GM12878 (cell line): ENCODE results near the gene TRABD2B. TPM values are rescaled to one million over a fixed set of nuclear protein-coding genes. Genes with fewer than 3 reads are reported as not detected.

Source experiments
- ATAC-seq: fragments of 200-7000 bp; cut with Tn5 transposase; 3 replicates; pipeline ENCODE4 v1.9.1; 2020; ENCODE audit warnings: mild to moderate bottlenecking, moderate library complexity
- BruUV-seq: library from RNA; stranded (reverse); fragments of 400-500 nt; replicated peaks from 2 replicates; lab custom pipeline; 2021; lab: Mats Ljungman, UMichigan
- CTCF ChIA-PET: fragments of 300-600 bp; sonication (Branson Sonifier 250); formaldehyde crosslinking; extraction: SDS; loops from one replicate; lab custom pipeline; 2021; ENCODE audit warnings: inconsistent platforms; lab: Yijun Ruan, JAX
- POLR2A ChIA-PET: fragments of 350-600 bp; formaldehyde crosslinking; extraction: SDS; loops from one replicate; lab custom pipeline; 2021; ENCODE audit warnings: inconsistent platforms; lab: Charles Lee
- RAD21 ChIA-PET: fragments of 300-600 bp; sonication (Branson Sonifier 250); formaldehyde crosslinking; loops from one replicate; lab custom pipeline; 2023; ENCODE audit warnings: antibody characterized with exemption; ENCODE audit not compliant: unreplicated experiment; lab: Charles Lee
- SMC1A ChIA-PET: fragments of 300-600 bp; sonication (Branson Sonifier 250); formaldehyde crosslinking; loops from one replicate; lab custom pipeline; 2023; ENCODE audit not compliant: unreplicated experiment, uncharacterized antibody; lab: Charles Lee
- DNase-seq: peaks from one replicate; pipeline ENCODE4 v3.0.0-alpha.2; 2011; ENCODE audit warnings: low read depth, low spot score
- FAIRE-seq: peaks from 3 replicates; lab custom pipeline; 2011; peaks lifted over from hg19 to GRCh38; lab: Jason Lieb, UNC
- H2AFZ ChIP-seq: 2 replicates; pipeline ENCODE4 v1.6.0; 2011; ENCODE audit warnings: low read depth, low read length, control low read depth; ENCODE audit not compliant: control insufficient read depth
- H3K27ac ChIP-seq: 2 replicates; pipeline ENCODE4 v1.5.1; 2011; ENCODE audit warnings: control low read depth; ENCODE audit not compliant: control insufficient read depth, insufficient read depth
- H3K27me3 ChIP-seq, 2 experiments: replicated peaks in 1 of 2; 2 replicates each; pipeline versions ENCODE4 v1.6.0 to v1.6.1; 2011; ENCODE audit warnings: low read length in 1 of 2; ENCODE audit not compliant: control insufficient read depth in 2 of 2, insufficient read depth in 2 of 2
- H3K36me3 ChIP-seq, 2 experiments: 2 replicates each; pipeline ENCODE4 v1.5.1; 2011; ENCODE audit warnings: low read length in 1 of 2; ENCODE audit not compliant: control insufficient read depth in 2 of 2, insufficient read depth in 2 of 2
- H3K4me1 ChIP-seq: 2 replicates; pipeline ENCODE4 v1.6.1; 2011; ENCODE audit warnings: mild to moderate bottlenecking, low read length, moderate library complexity, mixed read lengths; ENCODE audit not compliant: control insufficient read depth, insufficient read depth
- H3K4me2 ChIP-seq: 2 replicates; pipeline ENCODE4 v1.6.0; 2011; ENCODE audit warnings: control low read depth; ENCODE audit not compliant: control insufficient read depth, insufficient read depth
- H3K4me3 ChIP-seq: fragments of 200-600 bp; sonication (generic); 2 replicates; pipeline ENCODE4 v1.5.1; 2016
- H3K79me2 ChIP-seq: 2 replicates; pipeline ENCODE4 v1.6.0; 2011; ENCODE audit warnings: low read length; ENCODE audit not compliant: control insufficient read depth, insufficient read depth
- H3K9ac ChIP-seq: 2 replicates; pipeline ENCODE4 v1.8.0; 2011; ENCODE audit warnings: low read length, control low read depth, mixed read lengths; ENCODE audit not compliant: control insufficient read depth, insufficient read depth
- H3K9me3 ChIP-seq: replicated peaks from 3 replicates; pipeline ENCODE4 v1.5.1; 2011; ENCODE audit warnings: mild to moderate bottlenecking, low read length; ENCODE audit not compliant: control insufficient read depth, insufficient read depth
- H4K20me1 ChIP-seq: 2 replicates; pipeline ENCODE4 v1.6.0; 2011; ENCODE audit not compliant: control insufficient read depth, insufficient read depth
- DPF2 ChIP-seq: fragments of 450-650 bp; IDR thresholded peaks from 2 replicates; pipeline ENCODE4 v1.6.1; 2017; ENCODE audit warnings: mild to moderate bottlenecking
- EGR1 ChIP-seq, 2 experiments: IDR thresholded peaks; 1 replicate in 1 of 2; 2 replicates in 1 of 2; pipeline ENCODE4 v1.6.1; 2011 to 2012; ENCODE audit warnings: low read depth in 2 of 2, low read length in 2 of 2, borderline replicate concordance in 1 of 2, mild to moderate bottlenecking in 1 of 2, moderate library complexity in 1 of 2
- GABPA ChIP-seq: IDR thresholded peaks from 2 replicates; pipeline ENCODE4 v1.6.1; 2014; ENCODE audit warnings: antibody characterized with exemption, low read depth, mild to moderate bottlenecking, inconsistent platforms
- HDAC2 ChIP-seq: fragments of 200-600 bp; sonication (generic); IDR thresholded peaks from 2 replicates; pipeline ENCODE4 v1.6.1; 2017
- KLF5 ChIP-seq: fragments of 450-650 bp; IDR thresholded peaks from 2 replicates; pipeline ENCODE4 v1.6.1; 2014; ENCODE audit warnings: mild to moderate bottlenecking; ENCODE audit not compliant: partially characterized antibody
- LARP7 ChIP-seq: fragments of 450-650 bp; IDR thresholded peaks from 2 replicates; pipeline ENCODE4 v1.6.1; 2017; ENCODE audit warnings: mild to moderate bottlenecking
- MYC ChIP-seq: IDR thresholded peaks from 2 replicates; pipeline ENCODE4 v1.6.1; 2011; ENCODE audit warnings: mild to moderate bottlenecking, low read length, moderate library complexity, inconsistent platforms; ENCODE audit not compliant: insufficient read depth, insufficient replicate concordance, insufficient read length, severe bottlenecking
- PAX5 ChIP-seq: IDR thresholded peaks from 2 replicates; pipeline ENCODE4 v1.6.1; 2011; ENCODE audit warnings: low read depth, low read length, borderline replicate concordance
- RUNX3 ChIP-seq: IDR thresholded peaks from 2 replicates; pipeline ENCODE4 v1.6.1; 2012; ENCODE audit warnings: low read length, inconsistent platforms
- ZBTB11 ChIP-seq: fragments of 450-650 bp; formaldehyde crosslinking; IDR thresholded peaks from 2 replicates; pipeline ENCODE4 v1.5.0; 2022; ENCODE audit warnings: mild to moderate bottlenecking, missing genetic modification characterization
- ZNF384 ChIP-seq: IDR thresholded peaks from 2 replicates; pipeline ENCODE4 v1.6.1; 2012; ENCODE audit warnings: low read depth, mild to moderate bottlenecking, low read length, improper control_type of control experiment, borderline replicate concordance
- ZNF687 ChIP-seq: fragments of 450-650 bp; IDR thresholded peaks from 2 replicates; pipeline ENCODE4 v1.6.1; 2017; ENCODE audit warnings: mild to moderate bottlenecking, moderate library complexity
- WGBS: methylation state at CpG from one replicate; pipeline ENCODE4 v1.1.6; 2016; ENCODE audit warnings: low lambda C conversion rate; ENCODE audit not compliant: insufficient replicate concordance, insufficient coverage; ENCODE audit errors: missing lambda C conversion rate; 5-methylcytosine and 5-hydroxymethylcytosine counted together
- in situ Hi-C: fragments of 300-500 bp; cut with MboI; formaldehyde crosslinking; loops from 9 replicates; pipeline ENCODE4 v1.14.3; 2018; ENCODE audit warnings: mixed read lengths
- intact Hi-C: fragments of 100-400 bp; cut with micrococcal nuclease; formaldehyde crosslinking; loops from one replicate; pipeline ENCODE4 v1.14.2; 2022; ENCODE audit not compliant: unreplicated experiment
- polyA plus RNA-seq, 11 experiments: library from polyadenylated mRNA; depleted of rRNA in 4 of 11; unstranded in 6 of 11; stranded (reverse) in 5 of 11; fragments of >200 nt; fragmentation: Nextera tagmentation in 4 of 11; fragmentation: Illumina TruSeq in 1 of 11; extraction: Ambion mirVana in 4 of 11; extraction: Trizol in 1 of 11; gene quantifications; 1 replicate in 1 of 11; 2 replicates in 10 of 11; pipeline versions ENCODE4 v1.2.1 to v1.2.3, GENCODE V29; 2011 to 2016; ENCODE audit warnings: inconsistent platforms in 2 of 11, missing spikeins in 2 of 11, low read depth in 1 of 11
- total RNA-seq, 4 experiments: library from RNA; depleted of rRNA in 3 of 4; stranded (reverse); fragments of >200 nt in 3 of 4; fragmentation: Illumina TruSeq in 1 of 4; extraction: Trizol in 1 of 4; gene quantifications; 2 replicates each; pipeline versions ENCODE4 v1.2.1 to v1.2.3, GENCODE V29; 2013 to 2021
- TF ChIP-seq, protein P1 (sequence below): IDR thresholded peaks from 2 replicates; pipeline ENCODE4 v1.6.1; 2012; ENCODE audit warnings: low read depth, low read length, improper control_type of control experiment

Gene TRABD2B
- total and polyA plus RNA-seq, 10 of the 15 experiments (the other 5 are each of a cell fraction or from before 2014, with no cell fraction given) = not detected

DNA sequence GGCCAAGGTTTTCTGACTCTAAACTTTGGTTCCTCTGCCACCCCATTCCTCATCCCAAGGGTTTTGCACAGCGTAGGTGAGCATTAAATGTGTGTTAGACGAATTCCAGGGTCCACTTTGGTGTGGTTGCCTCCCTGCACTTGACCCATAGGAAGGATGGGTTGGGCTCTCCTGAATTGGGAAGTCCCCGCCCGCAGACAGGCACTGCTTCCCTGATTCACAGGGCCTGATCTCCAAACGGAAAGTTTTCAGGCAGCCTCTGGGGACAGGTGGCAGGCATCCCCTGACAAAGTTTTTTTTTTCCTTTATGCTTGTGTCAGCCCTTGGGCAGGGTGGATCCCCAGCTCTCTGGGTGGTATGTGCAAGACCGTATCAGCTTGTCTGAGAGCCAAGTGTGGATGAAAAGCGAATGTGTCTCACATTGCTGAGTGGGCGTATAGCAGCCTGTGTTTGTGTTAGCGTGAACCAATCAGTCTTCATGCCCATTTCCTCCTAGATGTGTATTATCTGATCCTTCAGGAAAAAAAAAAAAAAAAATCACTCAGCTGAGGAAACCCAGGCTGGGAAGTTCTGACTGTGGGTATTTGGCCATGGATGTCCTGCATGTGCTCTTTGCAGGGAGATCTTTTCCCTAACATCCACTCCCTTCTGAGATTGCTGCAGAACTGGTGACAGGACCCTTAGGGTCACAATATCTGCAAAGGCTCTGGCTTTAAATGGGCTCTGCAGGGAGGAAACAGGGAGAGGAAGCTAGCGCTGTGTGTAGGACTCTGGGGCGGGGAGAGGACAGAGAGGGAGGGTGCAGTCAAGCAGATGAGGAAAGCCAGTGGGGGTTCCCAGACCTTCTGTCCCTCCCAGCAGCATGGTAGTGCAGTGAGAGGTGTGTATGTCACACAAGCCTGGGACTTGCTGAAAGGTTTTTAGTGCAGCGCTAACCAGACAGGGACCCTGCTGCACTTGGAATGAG is 42.2 kb upstream of the TRABD2B start:
- Histone ChIP-seq H3K4me3 (no peak overlapping the region), H3K36me3 (no peaks in the 10 kb centered on the region), H3K4me2 (no peak overlapping the region), H3K27ac (no peak overlapping the region), H4K20me1 (no peaks in the 10 kb centered on the region), H3K4me1 (no peaks in the 10 kb centered on the region), H3K9me3 (no peaks in the 10 kb centered on the region), H3K79me2 (no peaks in the 10 kb centered on the region), H2AFZ (no peak overlapping the region), H3K27me3 (no peaks in the 10 kb centered on the region; a peak in 1 of 4 replicates), H3K9ac (no peak overlapping the region)
- no TSS peak for BruUV-seq
- intact Hi-C loops (no loop called here), in situ Hi-C loops (no loop called here)
- ChIA-PET RAD21 (no interaction called here), SMC1A (no interaction called here), CTCF (no interaction called here), POLR2A (no interaction called here)
- no peak for DNase-seq
- no peak for FAIRE-seq
- peak; percentile 87 for ATAC-seq
- TF ChIP-seq MYC = no peak
- TF ChIP-seq DPF2 = no peak
- TF ChIP-seq ZBTB11 (CRISPR knock-in tag) = no peak
- TF ChIP-seq KLF5 = no peak
- no peak for TF ChIP-seq PAX5
- no peak for TF ChIP-seq HDAC2
- TF ChIP-seq LARP7 = no peak
- TF ChIP-seq, protein P1, sequence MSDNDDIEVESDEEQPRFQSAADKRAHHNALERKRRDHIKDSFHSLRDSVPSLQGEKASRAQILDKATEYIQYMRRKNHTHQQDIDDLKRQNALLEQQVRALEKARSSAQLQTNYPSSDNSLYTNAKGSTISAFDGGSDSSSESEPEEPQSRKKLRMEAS = no peak
- no peak for TF ChIP-seq ZNF687
- no peak for TF ChIP-seq GABPA
- TF ChIP-seq RUNX3 = no peak
- no peak for TF ChIP-seq EGR1 (IDR thresholded peaks at IDR 0.05; ENCODE audit: borderline replicate concordance in 1 of 2, low read depth in 2 of 2, low read length in 2 of 2)
- no peak for TF ChIP-seq ZNF384
- 9% methylated on average over 12 of the region's 12 CpGs for WGBS
